Hematopoietic multipotent progenitor cell treated with erythropoietin and hydrocortisone succinate and interleukin-3 and kit ligand, for 8 days (in vitro differentiated cells): ENCODE measurements around the gene LKAAEAR1.

ENCODE experiments used
- DNase-seq: peaks from one replicate; pipeline ENCODE4 v3.0.0-alpha.2; 2015

Gene LKAAEAR1

DNA sequence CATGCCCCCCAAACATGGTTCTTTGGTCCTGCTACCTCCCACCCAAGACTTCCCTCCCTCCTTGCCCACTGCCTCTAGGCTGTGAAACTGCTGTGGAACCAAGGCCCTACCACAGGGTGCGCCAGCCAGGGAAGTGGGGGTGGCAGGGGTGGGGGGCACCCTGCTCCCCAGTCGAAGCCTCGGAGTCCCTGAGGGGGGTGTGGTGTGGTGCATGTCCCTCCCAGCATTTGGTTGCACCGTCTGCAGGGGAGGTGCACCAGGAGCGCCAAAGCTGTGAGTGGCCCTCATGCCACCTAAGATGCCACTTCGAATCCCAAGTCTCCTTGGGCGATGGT is 6.7 kb downstream of the LKAAEAR1 start:
- no peak for DNase-seq

DNA sequence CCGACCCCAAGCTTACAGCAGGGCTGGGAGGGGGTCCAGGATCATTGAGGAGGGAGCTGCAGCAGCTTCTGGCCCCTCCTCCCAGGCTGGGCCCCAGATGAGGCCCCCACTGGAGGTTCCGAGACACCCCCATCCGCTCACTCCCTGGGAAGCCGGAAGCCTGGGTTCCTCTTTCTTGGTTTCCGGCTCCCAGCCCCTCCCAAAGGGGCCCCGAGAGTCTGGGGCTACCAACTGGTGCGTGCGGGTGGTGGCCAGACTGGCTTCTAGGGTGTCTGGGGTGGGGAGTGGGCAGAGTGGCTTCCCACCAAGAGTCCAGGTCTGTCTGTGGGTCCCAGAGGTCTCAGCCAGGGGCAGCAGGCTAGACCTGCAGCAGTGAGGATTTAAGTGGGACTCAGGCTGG is 7.1 kb downstream of the LKAAEAR1 start:
- no peak for DNase-seq

DNA sequence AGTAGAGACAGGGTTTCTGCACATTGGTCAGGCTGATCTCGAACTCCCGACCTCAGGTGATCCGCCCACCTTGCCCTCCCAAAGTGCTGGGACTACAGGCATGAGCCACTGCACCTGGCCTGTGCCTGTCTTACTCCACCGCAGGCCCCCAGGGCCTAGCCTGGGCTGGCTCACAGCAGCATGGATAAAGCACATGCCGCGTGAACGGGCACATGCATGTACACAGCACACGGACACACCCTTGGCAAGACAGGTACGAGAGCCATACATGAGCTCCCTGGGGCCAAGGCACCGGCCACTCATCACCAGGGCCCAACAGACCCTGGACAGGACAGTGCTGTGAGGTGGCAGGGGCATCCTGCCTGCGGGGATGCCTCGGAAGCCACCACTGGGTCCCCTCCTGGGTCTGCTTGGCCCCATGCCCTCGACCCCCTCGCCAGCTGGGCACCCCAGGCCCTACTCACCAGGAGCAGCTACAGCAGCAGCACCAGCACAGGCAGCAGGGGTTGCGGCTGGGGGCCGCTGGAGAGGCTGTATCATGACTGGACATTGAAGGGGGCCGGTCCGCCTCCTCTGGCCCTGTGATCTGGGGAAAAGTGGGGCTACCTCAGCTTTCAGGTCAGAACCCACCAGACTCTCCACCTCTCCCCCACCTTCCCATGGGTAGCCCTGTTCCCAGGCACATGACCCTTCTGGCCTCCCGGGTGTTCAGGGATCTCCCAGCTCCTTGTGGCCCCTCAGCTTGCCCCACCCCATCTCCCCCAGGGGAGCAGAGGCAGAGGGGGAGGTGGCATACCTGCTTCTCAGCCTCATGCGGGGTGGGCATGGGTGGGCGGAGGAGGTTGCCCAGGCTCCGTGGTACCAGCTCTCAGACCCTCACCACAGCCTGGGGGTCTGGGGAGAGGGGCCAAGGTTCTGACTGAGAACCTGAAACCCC is 7.9 kb downstream of the LKAAEAR1 start:
- DNase-seq: no peak

DNA sequence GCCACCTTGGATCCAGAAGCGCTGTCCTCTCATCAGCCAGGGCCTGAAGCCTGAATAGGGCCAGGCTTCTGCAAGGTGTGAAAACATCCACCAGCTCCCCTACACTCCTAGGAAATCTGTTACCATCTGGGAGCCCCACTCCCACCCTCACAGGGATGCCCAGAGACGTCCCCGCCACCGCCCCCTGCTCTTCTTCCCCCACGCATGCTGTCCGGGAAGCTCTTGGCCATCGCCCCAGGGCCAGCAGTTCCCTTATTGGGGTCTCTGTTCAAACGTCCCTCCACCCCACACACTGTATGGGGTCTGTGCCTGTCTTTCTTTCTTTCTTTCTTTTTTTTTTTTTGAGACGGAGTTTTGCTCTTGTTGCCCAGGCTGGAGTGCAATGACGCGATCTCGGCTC is 8.6 kb downstream of the LKAAEAR1 start:
- no peak for DNase-seq

DNA sequence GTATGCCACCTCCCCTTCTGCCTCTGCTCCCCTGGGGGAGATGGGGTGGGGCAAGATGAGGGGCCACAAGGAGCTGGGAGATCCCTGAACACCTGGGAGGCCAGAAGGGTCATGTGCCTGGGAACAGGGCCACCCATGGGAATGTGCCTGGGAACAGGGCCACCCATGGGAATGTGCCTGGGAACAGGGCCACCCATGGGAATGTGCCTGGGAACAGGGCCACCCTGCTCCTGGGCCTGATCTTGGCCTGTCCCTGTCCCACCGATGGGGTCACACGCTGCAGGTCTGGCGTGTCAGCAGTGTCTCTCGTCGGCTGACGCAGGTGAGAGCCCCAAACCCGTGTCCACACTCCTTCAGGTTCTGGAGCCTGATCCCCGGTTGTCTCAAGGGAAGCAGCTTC is 9.2 kb downstream of the LKAAEAR1 start:
- DNase-seq: no peak

DNA sequence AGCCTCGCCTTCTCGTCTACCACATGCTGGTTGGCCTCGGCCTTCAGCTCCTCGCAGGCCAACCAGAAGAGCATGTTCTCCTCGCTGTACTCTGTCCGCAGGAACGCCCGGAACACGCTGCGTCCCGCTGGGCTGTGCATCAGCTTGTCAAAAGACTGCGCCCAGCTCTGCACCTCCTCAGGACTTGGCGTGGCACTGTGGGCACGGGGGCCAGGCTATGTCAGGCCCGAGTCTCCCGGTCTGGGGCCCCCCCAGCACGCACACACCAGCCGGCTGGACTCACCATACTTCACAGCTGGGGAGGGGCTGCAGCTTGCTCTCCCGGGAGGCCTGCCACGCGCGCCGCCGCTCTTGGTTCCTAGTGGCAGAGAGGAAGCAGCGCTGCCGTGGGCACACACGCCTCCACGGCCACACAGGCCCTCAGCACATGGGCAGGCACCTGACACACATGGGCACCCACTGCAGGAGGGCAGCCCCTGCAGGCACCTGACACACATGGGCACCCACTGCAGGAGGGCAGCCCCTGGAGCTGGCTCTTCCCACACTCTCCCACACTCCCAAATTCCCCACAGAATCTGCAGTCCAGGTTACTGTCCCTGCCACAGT is 9.9 kb downstream of the LKAAEAR1 start:
- DNase-seq: no peak

DNA sequence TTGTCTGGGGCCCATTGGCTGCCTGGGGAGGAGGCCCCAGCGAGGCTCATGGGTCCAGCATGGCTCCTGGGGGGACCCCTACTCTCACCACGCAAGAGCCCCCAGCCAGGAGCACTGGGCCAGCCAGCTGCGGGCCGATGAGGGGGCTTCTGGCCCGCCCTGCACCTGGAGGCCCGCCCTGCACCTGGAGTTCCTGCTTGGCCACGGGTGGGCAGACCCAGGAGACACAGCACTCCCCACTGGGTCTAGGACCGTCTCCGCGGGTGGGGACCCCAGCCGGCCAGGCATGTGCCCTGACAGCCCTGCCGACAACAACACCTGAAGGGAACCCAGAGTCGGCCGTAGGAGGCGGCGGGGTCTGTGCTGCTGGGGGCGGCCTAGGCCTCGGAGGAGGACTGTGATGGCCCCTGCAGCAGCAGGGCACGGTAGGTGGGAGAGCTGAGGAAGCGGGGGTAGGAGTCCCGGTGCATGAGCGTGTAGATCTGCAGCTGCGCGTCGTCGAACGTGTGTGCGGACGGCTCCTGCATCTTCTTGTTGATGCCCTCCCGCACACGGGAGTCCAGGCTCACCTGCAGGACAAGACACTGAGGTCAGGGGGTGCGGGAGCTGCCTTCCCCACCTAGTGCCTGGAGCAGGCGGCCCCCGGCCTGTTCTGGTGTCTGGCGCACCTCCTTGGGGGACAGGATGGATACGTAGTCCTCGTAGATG is 10.6 kb downstream of the LKAAEAR1 start:
- no peak for DNase-seq

DNA sequence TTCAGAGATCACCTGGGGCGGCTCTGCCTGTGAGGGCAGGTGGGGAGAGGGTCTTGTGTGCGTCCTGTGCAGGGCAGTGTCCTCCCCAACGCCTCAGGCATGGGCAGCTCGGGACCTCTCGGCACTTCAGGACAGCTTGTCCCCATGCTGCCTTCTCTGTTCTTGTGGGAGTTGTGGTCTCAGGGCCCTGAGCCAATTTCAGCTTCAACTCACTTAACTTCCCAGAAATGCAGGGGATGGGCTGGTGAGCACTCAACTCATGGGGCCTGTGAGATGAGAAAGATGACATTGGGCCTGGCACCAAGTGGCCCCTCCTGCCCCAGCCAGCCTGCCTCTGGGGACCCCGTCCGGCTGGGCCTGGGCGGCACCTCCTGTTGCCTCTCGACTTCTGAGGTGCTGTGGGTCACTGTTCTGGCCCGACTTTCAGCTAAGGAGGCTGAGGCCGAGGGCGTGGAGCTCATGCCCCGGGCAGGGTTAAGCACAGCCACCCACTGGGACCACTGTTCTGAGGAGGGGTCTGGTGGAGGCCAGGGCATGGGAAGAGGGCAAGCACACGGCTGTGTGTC is 11.6 kb downstream of the LKAAEAR1 start:
- no peak for DNase-seq

DNA sequence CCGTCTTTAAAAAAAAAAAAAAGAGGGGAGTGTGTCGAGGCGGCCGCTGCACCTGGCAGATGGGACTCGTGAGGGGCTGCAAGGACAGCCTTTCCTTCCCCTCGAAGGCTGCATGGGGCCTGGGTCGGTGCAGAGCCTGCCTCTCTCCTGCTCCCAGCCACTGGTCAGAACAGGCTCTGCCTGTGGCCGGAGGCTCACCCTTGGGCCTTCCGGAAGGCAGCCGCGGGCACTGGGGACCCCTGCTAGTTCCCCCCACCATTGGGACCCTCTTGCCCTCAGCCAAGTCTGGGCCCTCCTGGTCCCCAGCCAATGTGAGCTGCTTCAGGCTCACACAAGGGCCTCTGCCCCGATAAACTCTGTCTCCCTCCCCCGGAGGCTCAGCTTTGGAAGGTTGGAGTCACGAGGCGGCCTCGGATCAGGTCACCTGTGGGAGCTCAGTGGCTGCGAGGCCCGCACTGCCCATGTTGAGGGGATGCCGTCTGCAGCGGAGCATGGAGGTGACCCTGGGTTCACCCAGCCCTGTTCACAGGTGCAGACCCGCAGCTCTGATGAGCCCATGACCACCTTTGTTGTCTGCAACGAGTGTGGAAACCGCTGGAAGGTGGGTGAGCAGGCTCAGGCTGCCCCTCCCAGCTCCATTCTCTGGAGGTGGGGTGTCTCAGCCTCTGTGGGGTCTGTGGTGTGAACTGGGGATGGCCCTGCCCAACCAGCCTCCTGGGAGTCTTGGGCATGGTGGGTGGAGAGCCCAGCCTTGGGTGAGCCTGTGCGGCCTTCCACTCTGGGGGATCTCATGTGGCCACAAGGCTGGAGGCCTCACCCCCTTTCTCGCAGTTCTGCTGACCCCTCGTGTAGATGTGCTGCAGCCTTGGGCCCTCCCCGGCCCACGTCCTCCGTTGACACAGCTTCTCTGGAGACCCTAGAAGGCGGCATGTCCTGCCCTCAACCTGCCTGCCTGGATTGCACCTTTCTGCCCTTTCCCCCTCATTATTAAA is 12.6 kb downstream of the LKAAEAR1 start:
- no peak for DNase-seq

DNA sequence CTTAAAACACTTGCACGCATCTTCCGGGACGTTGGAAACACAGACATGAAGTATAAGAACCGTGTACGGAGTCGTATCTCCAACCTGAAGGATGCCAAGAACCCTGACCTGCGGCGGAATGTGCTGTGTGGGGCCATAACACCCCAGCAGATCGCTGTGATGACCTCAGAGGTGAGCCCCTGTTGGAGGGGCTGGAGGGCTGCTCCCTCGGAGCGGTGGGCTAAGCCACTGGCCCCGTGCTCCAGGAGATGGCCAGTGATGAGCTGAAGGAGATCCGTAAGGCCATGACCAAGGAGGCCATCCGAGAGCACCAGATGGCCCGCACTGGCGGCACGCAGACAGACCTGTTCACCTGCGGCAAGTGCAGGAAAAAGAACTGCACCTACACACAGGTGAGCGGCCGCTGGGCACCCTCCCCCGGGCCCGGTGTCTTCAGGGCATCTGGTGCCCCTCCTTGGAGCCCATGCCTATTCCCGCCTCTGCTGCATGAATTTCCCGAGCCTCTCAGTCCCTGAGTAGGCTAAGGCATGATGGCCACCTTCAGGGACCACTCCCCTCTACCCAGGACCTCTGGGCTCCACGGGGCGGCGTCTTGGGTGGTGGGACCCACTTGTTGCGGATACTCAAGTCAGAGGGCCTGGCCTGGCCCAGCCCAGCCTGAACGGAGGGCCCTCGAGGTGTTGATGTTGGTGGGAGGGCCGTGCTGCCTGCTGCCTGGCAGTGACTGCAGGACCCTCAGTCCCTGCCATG is 13.8 kb downstream of the LKAAEAR1 start:
- no peak for DNase-seq

DNA sequence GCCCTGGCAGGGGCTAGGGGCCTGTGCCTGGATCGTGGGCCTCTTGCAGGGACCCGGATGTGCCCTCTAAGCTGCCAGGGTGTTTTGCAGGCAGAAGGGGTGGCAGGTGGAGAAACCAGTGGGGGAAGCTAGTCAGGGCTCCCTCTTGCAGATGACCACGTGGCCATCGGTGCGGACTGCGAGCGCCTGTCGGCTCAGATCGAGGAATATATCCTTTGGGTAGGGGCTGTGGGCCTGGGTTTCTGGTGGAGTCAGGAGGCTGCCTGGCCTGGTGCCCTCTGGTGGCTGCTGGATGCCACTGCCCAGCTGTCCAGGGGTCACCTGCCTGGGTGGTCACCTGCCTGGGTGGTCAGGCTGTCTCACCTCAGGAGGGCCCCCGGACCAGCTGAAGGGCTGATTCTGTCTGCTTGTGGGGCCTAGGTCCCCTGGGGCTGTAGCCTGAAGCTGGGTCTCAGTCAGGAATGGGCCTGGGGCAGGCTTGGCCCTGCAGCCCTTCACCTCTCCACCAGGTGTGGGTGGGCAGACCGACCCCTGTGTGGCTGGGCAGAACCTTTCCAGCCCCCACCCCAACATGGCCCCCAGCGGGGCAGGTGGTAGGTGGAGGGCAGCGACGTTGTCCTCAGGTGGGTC is 14.5 kb downstream of the LKAAEAR1 start:
- no peak for DNase-seq

DNA sequence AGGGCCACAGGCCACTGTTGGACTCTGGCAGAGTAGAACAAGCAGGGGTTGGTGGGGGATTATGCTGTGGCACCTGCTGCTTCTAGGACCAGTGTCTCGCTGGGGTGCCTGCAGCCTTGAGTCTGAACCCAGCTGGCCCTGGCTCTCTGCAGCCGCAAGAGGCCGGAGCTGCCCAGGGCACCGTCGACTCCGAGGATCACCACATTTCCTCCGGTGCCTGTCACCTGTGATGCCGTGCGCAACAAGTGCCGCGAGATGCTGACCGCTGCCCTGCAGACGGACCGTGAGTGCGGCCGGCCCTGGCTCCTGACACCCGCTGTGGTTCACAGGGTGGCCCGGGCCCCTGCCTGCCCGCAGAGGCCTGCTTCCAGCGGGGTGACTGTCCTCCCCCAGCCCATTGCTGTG is 15.0 kb downstream of the LKAAEAR1 start:
- no peak for DNase-seq

DNA sequence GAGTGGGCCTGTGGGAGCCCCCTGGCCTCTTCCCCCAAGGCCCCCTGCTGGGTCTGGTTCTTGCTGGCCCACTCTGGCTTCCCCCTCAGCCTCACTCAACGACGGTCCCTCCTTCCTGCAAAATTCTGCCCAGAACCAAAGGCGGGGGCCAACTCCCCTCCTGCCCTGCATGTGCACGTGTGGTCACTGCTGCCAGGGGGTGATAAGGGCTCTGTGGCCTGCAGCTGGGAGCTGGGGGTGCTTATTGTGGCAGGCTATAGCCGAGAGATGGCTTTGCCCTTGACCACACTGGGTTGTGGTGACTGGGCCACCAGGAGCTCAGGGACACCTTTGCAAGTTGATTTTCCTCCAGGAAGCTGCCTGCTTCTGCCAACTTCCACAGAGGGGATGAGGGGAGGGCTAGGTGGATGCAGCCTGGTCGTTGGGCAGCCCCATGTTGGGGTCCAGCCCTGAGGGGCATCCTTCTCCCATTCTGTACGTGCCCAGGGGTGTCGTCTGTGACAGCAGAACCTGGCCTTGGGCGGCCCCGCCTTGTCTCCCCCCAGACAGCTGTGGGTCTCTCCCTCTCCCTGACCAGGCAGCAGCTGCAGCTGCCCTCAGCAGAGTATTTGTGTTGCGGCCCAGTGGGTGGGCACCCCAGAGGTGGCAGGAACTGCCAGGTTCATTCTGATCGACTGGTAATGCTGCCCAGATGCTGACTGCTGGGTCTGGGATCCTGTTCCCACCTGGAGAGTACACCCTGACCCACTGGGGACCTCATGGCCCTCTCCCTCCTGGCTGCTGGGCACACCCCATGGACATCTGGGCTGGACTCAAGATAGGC is 15.6 kb downstream of the LKAAEAR1 start:
- peak; percentile 82 for DNase-seq

DNA sequence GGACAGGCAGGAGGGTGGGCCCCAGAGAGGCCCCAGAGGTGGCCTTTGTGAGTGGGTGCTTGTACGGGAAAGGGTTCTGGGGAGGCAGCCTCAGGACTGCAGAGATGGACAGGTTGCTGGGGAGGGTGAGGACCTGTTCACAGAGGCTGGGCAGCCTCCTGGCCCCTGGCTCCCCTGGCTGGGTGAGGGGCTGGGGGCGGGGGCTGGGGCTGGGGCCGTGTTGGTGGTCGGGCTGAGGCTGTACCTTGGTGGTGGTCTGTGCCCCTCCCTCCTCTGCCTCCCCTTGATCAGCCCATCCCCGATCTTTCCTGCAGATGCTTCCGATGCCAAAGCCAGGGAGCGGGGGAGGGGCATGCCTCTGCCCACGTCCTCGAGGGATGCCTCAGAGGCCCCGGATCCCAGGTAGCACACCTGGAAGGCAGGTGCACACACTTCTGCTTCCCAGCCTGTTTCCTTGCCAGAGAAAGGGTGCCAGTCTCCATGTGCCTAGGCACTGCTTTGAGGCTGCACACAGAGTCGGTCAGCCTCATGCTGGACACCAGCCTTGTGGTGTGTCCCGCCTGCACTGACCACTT is 16.4 kb downstream of the LKAAEAR1 start:
- no peak for DNase-seq

DNA sequence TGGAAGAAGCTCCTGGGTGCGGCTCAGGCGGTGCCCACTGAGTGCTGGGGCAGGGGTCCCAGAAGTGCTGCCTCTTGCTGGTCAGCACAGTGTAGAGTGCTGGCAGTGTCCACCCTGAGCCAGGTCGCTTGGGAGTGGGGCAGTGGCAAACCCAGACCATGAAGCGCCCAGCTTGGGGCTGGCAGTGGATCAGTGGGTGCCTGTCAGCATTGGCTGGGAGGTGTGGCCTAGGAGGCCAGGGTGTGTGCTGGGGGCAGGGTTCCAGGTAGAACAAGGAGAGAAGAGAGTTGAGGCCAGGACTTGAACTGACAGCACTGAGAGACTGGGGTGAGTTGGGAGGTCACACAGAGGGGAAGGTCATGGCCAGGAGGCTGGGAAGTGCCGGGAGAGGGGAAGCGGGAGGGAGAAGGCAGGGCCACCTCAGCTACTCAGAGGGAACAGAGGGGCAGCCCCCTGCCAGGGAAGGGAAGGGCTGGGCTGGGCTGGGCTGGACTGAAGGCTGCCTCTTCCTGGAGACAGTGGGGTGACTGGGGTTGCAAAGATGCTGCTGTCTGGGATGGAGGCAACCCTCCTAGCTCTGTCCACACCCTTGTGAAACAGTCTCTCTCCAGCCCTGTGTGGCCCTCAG is 17.1 kb downstream of the LKAAEAR1 start:
- no peak for DNase-seq

DNA sequence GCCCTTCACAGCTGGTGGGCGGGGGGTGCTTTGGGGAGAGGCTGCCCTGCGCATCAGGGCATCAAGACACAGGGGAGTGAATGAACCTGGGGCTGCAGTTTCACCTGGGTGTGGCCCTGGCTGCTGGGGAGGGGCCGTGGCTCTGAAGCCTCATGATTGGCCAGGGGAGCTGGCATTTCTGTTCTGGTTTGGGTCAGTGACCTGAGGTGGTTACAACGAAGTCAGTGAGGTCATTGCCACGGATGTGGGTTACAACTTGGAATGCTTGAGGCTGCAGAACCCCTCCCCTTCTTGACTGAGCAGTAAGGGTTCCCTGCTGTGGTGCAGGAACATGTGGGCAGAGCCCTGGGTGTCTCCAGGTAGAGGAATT is 18.2 kb downstream of the LKAAEAR1 start:
- no peak for DNase-seq

DNA sequence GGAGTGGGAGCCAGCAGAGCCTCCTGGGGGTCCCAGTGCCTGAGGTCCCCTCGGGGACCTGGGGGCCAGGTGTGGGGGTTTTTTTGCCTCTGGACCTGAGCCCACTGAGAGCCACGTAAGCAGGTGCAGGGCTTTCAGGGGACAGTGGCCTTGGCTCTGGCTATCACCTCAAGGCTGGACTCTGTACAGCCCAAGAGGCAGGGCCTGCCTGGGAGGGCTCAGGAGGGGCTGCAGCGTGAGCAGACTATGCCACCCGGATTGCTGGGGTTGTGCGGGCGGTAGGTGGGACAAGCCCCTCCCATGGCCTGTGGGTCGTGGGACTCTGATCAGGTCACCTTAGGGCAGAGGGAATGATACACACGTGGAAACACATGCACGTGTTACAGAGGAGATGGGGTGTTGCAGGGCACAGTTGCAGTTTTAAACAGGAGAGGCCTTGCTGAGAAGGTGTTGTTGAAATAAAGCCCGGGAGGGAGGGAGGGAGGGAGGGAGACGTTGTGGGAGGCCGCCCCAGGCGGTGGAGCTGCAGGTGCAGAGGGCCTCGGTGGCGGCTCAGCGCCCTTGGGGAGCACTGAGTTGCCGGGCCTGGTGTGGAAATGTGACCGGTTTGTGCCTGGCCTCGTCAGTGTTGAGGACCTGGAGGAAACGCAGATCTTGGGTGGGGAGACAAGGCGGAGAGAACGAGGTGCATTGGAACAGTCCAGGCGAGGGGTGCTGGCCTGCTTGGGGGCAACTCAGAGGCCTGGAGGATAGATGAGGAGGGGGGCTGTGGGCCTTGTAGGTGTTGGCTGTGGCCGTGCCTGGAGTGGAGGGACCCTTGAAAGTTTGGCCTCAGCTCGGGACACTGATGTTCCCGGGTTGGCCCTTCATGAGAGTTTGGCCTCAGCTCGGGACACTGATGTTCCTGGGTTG is 18.9 kb downstream of the LKAAEAR1 start:
- no peak for DNase-seq

DNA sequence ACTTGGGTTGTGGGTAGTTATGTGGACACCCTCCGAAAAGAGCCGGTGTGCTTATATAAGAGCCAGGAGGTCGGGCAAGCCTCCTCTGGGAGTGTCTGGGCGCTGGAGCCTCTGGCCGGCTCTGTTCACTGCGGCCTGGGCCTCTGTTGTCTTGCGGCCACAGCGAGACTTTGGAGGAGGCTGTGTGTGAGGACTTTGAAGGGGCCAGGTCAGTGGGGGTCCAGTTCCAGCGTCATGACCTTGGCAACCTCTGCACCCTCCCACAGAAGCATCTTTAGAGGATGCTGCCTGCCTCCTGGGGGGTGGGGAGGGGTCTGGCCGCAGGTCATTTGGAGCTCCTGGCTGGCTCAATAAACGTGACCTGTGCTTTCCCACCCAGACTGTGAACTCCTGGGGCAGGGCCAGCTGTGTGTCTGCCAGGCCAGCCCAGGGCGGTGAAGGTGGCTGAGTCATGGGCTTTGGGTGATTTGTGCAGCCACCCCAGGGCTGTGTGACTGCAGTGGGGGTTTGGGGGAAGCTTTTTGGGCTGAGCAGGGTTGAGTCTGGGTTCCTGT is 20.0 kb downstream of the LKAAEAR1 start:
- no peak for DNase-seq
